Activated effector memory CD4-positive, alpha-beta T cell treated with Interleukin-2 at 50 U/mL for 16 hours (primary cell): ENCODE measurements around the gene PAX8.

Experiments
- DNase-seq: peaks from one replicate; pipeline ENCODE4 v3.0.0-alpha.2; 2020

Gene PAX8

GRCh38 chr2:113201496-113202304 is 77.0 kb downstream of the PAX8 start:
- no peak for DNase-seq

DNA sequence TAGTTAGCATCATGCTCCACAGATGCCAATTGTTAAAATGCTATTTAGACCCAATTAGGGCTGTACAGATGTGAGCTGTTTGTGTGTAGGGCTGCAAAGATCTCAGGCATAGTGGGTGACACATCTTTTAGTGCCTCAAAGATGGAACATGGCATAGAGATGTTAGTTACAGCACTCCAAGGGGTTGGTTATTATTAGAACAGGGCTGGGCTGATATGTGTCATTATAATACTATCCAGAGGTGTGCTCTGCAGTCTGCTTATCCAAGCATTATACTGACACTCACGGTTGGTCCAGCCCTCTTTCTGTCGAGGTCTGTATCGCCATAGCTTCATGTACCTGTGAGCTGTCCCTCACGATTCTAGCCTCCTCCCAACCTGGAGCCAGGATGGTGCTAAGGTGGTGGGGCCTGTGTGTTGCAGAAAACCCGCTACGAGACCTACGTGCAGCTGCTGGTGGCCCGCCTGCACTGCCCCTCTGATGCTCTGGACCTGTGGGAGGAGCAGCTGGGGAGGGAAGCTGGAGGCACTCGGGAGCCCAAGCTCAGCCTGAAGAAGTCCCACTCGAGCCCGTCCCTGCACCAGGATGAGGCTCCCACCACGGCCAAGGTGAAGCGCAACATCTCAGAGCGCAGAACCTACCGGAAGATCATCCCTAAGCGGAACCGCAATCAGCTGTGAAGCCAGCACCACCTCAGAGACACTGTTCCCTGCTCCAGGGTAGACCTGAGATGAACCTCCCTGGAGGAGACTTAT is 77.8 kb downstream of the PAX8 start:
- no peak for DNase-seq

DNA sequence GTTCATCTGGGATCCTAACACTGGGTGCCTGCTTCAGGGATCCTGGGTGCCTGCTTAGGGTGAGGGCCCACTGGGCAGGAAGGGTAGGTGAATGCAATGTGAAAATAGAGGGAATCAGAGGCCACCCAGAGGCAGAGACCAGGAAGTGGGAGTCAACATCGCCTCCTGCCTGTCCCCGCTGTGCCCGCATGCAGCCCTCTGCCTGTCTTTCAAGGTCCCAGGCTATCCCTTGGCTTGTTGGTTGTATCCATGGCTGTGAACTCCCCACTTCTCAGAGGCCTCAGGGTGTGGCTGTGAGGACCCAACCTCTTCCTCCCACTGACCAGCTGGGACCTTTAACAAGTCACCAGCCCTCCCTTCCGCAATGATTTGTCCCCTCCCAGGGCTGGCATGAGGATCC is 78.5 kb downstream of the PAX8 start:
- DNase-seq = no peak

DNA sequence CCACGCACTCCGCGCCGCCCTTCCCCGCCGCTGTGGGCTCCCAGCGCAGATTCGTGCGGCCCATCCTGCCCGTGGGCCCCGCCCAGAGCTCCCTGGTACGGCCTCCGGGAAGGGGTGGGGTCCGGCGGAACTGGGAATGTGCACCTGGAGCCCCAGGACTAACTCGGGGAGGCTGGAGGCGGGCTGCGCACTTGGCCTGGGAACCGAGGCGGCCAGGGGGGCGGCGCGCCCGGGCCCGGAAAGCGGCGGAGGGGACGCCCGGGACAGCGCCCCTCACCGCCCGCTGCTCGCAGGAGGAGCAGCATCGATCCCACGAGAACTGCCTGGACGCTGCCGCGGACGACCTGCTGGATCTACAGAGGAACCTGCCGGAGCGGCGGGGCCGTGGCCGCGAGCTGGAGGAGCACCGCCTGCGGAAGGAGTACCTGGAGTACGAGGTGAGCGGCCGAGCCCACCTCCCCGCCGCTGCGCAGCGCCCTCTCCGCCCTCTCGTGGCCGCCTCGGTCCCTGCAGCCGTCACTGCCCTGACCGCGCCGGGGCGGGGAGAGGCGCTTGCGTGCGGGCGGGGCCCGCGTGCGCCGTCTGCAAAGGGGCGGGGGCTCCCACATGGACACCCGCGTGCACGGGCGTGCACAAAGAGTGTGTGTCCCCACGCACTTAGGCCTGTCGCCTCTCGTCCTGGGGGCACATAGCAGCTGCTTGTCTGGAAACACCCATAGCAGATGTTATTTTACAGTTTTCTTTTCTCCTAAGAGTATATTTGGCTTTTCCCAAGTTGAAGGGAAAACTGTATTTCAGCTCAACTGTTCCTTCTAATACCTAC is 79.7 kb downstream of the PAX8 start:
- peak; percentile 74 for DNase-seq

DNA sequence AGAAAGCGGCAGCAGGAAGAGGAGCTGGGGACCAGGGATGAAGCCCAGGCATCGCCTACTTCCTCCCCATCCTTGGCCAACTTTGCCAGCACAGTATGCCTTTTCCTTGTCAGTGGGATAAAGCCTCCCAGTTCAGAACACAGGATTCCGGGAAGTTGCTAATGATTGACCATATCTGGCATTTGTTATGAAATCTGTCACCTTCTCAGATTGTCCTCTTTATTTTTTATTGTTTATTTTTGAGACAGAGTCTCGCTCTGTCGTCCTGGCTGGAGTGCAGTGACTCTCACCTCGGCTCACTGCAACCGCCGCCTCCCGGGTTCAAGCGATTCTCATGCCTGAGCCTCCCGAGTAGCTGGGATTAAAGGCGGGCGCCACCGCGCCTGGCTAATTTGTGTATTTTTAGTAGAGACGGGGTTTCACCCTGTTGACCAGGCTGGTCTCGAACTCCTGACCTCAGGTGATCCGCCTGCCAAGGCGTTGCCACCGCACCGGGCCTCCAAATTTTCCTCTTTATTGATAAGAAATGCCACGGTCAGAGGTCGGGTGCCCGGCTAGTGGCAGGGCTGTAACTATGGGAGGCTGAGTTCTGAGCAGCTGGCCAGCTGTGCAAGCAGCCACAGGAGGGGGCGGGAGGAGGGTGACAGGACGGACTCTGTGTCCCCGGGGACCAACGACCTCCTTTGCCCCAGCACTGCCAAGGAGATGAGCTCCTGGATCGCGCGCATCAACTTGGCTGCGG is 80.5 kb downstream of the PAX8 start:
- DNase-seq = no peak

GRCh38 chr2:113197347-113198047 is 81.2 kb downstream of the PAX8 start:
- no peak for DNase-seq

DNA sequence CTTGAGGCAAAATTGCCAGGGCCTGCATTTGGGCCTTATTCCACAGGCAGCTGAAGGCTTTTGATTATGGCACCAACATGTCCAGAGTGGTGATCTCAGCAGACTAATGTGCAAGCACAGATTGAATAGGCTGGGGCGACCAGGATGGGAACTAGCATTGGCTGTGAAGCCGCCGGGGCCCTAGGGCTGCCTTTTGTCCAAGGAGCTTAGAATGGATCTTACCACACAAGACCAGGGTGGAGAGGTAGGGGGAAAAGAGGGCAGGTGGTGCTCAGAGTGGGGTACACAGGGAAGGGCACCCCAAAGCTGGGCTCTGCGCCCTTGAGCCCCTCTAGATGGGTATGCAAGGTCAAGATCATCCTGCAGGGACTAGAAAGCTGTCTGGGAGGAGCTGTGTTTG is 81.9 kb downstream of the PAX8 start:
- no peak for DNase-seq

- DNase-seq = no peak
Observed at GRCh38 chr2:113195923-113196501, 82.7 kb downstream of the PAX8 start.

GRCh38 chr2:113192459-113193100 is 86.1 kb downstream of the PAX8 start:
- no peak for DNase-seq

GRCh38 chr2:113190871-113191270 is 87.8 kb downstream of the PAX8 start:
- no peak for DNase-seq

- DNase-seq = no peak
Observed at GRCh38 chr2:113187771-113188170, 91.0 kb downstream of the PAX8 start.

- DNase-seq = no peak
Observed at GRCh38 chr2:113186433-113186796, 92.3 kb downstream of the PAX8 start.

DNA sequence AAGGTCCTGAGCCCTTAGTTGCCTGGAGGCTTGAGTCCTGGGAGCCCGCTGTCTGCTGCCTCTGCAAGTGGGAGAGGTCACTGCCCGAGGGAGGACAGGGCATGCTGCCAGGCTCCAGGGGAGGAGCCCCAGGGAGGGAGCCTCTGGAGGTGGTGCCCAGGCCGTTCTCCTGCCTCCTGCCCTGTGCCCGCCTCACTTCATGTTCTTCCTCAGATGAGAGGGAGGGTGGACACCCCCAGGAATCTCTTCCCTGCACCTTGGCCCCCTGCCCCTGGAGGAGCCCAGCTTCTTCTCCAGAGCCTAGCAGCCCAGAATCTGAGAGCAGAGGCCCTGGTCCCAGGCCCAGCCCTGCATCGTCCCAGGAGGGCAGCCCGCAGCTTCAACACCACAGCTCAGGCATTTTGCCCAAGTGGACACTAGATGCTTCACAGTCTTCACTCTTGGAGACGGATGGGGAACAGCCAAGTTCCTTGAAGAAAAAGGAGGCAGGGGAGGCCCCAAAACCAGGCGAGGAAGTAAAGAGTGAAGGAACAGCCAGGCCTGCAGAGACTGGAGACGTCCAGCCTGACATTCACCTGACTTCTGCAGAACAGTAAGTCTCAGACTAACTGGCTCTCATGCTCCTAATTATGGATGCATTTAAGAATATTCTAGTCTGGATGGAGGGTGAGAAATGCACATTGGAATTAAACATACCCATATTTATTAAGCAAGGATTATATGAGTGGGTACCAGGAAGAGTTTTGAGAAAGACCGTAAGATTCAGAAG is 92.9 kb downstream of the PAX8 start:
- no peak for DNase-seq

GRCh38 chr2:113184531-113185230 is 94.0 kb downstream of the PAX8 start:
- DNase-seq = no peak

GRCh38 chr2:113183703-113184102 is 95.0 kb downstream of the PAX8 start:
- DNase-seq = no peak

GRCh38 chr2:113183264-113183663 is 95.5 kb downstream of the PAX8 start:
- no peak for DNase-seq

- no peak for DNase-seq
Observed at GRCh38 chr2:113182471-113183260, 96.1 kb downstream of the PAX8 start.

DNA sequence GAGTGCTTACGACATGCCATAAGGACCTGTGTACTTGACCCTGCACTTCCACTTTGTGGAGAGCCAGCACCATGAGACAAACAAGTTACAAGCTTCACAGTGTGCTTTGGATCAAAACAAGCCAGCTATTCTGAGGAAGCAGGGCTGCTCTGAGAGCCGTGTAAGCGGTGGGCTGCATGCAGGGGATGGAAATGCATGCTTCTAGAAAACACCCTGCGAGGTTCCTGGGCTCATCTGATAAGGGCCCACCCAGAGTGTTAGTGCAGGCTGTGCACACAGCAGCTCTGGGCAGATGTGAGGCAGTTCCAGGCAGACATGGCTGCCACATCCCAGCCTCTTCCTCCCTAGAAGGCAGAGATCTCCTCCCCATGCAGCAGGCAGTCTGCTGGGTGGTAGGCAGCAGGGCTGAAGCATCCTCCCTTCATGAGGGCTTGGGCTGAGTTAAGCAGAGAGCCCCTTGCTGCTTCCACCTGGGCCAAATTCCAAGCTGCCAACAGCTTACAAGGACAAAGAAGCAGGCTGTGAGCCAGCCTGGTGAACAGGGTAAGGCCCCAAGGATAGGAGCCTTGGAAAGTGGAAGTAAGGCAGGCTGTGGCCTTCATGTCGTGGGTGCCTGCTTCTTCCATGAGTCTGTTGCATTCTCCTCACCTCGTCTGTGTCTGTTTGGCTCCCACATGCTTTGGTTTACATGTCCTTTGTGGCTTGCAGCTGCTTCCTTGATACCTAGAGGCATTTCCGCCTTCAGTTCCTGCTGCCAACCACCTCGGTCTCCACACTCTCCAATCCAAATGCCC is 97.3 kb downstream of the PAX8 start:
- no peak for DNase-seq
